Stomach (tissue), 4 donors: ENCODE data around the gene MBTD1.

Experiments used
- CTCF ChIP-seq, 7 experiments: fragments of 450-650 bp in 4 of 7; fragments of 200-600 bp in 3 of 7; sonication (generic) in 3 of 7; IDR thresholded peaks; one replicate each; pipeline ENCODE4 v1.5.1; 2016 to 2019; ENCODE audit warnings: antibody characterized with exemption in 7 of 7, control low read depth in 2 of 7, mild to moderate bottlenecking in 1 of 7
- EP300 ChIP-seq: sonication (generic); formaldehyde crosslinking; IDR thresholded peaks from one replicate; pipeline ENCODE4 v1.6.1; 2017; ENCODE audit warnings: antibody characterized with exemption

GRCh38 chr17:51153210-51154072, 106.4 kb downstream of the MBTD1 start, which contains the start of gene NME1:
- TF ChIP-seq CTCF (IDR thresholded peaks at IDR 0.05) (peak in 5 of 7 experiments; percentile 53 to 95 (median 75)), EP300 (no peak)
